H1 (cell line): ENCODE measurements around the gene WIPI1. TPM values are rescaled to one million over a fixed set of nuclear protein-coding genes. Genes with fewer than 3 reads are reported as not detected.
A peak's percentile ranks its signal among the peaks of the same experiment; 100 is the strongest.

Source experiments
- CTCF ChIA-PET: fragments of 300-600 bp; sonication (Branson Sonifier 250); formaldehyde crosslinking; loops from one replicate; lab custom pipeline; 2021; ENCODE audit not compliant: partially characterized antibody; lab: Charles Lee
- POLR2A ChIA-PET: fragments of 300-600 bp; sonication (Branson Sonifier 250); formaldehyde crosslinking; loops from one replicate; lab custom pipeline; 2021; ENCODE audit warnings: inconsistent platforms; ENCODE audit not compliant: partially characterized antibody; lab: Charles Lee
- DNase-seq, 2 experiments: peaks; one replicate each; pipeline versions ENCODE4 v3.0.0 to v3.0.0-alpha.2; 2010 to 2022; ENCODE audit warnings: low spot score in 2 of 2, low read depth in 1 of 2, mixed read lengths in 1 of 2
- FAIRE-seq: peaks from 2 replicates; lab custom pipeline; 2011; peaks lifted over from hg19 to GRCh38; lab: Jason Lieb, UNC
- H2AFZ ChIP-seq: 2 replicates; pipeline ENCODE4 v1.8.1; 2012; ENCODE audit warnings: low read length, inconsistent platforms
- H2AK5ac ChIP-seq: 2 replicates; pipeline ENCODE4 v1.6.1; 2013; ENCODE audit warnings: low read depth, low read length
- H2BK120ac ChIP-seq: replicated peaks from 2 replicates; pipeline ENCODE3; 2013; ENCODE audit warnings: low read depth, low read length, inconsistent platforms
- H2BK12ac ChIP-seq: 2 replicates; pipeline ENCODE4 v1.6.1; 2013; ENCODE audit warnings: low read depth, low read length
- H2BK15ac ChIP-seq: 2 replicates; pipeline ENCODE4 v1.6.1; 2013; ENCODE audit warnings: low read length
- H2BK20ac ChIP-seq: 2 replicates; pipeline ENCODE4 v1.6.1; 2013; ENCODE audit warnings: low read length
- H2BK5ac ChIP-seq: 2 replicates; pipeline ENCODE4 v1.6.1; 2013; ENCODE audit warnings: low read depth, low read length
- H3K14ac ChIP-seq: 2 replicates; pipeline ENCODE4 v1.6.1; 2013; ENCODE audit warnings: inconsistent platforms; ENCODE audit not compliant: insufficient read length
- H3K18ac ChIP-seq: 2 replicates; pipeline ENCODE4 v1.6.1; 2013; ENCODE audit warnings: low read length; ENCODE audit errors: extremely low read depth
- H3K23ac ChIP-seq: 2 replicates; pipeline ENCODE4 v1.6.1; 2013; ENCODE audit warnings: inconsistent platforms; ENCODE audit not compliant: insufficient read length
- H3K23me2 ChIP-seq: 2 replicates; pipeline ENCODE4 v1.6.1; 2013; ENCODE audit warnings: low read depth, low read length
- H3K27ac ChIP-seq: 2 replicates; pipeline ENCODE4 v1.6.1; 2011; ENCODE audit warnings: low read depth, low read length, inconsistent platforms
- H3K27me3 ChIP-seq, 4 experiments: replicated peaks in 1 of 4; 1 replicate in 1 of 4; 2 replicates in 3 of 4; pipeline versions ENCODE4 v1.6.1 to v1.8.1; 2011 to 2013; ENCODE audit warnings: low read length in 3 of 4, mild to moderate bottlenecking in 3 of 4, inconsistent platforms in 2 of 4, mixed read lengths in 2 of 4, moderate library complexity in 1 of 4; ENCODE audit not compliant: control insufficient read depth in 3 of 4, insufficient read depth in 3 of 4; ENCODE audit errors: extremely low read depth in 1 of 4
- H3K36me3 ChIP-seq, 4 experiments: 2 replicates each; pipeline versions ENCODE4 v1.6.1 to v1.8.1; 2011 to 2013; ENCODE audit warnings: mild to moderate bottlenecking in 4 of 4, low read length in 3 of 4, moderate library complexity in 2 of 4, control low read depth in 1 of 4, inconsistent platforms in 1 of 4; ENCODE audit not compliant: insufficient read depth in 4 of 4, control insufficient read depth in 2 of 4
- H3K4ac ChIP-seq: replicated peaks from 2 replicates; pipeline ENCODE3; 2013; ENCODE audit warnings: low read length, low read depth, mixed read lengths, inconsistent platforms; ENCODE audit not compliant: insufficient read length
- H3K4me1 ChIP-seq, 4 experiments: replicated peaks in 1 of 4; 1 replicate in 1 of 4; 2 replicates in 3 of 4; pipeline versions ENCODE4 v1.6.1 to v1.8.1; 2011 to 2013; ENCODE audit warnings: low read length in 3 of 4, inconsistent platforms in 2 of 4, mixed read lengths in 1 of 4; ENCODE audit not compliant: insufficient read depth in 4 of 4, control insufficient read depth in 3 of 4
- H3K4me2 ChIP-seq, 2 experiments: 2 replicates each; pipeline versions ENCODE4 v1.6.1 to v1.8.1; 2011 to 2013; ENCODE audit warnings: low read depth in 2 of 2, low read length in 2 of 2, control low read depth in 1 of 2, inconsistent platforms in 1 of 2, mild to moderate bottlenecking in 1 of 2; ENCODE audit not compliant: insufficient read depth in 1 of 2
- H3K4me3 ChIP-seq, 4 experiments: fragments of 200-600, 300-600 bp in 1 of 4; sonication (generic), shearing (Covaris generic), sonication (Bioruptor Twin) in 1 of 4; 2 replicates each; pipeline versions ENCODE4 v1.5.1 to v1.8.1; 2011 to 2016; ENCODE audit warnings: low read length in 4 of 4, low read depth in 3 of 4, control low read depth in 2 of 4, inconsistent platforms in 2 of 4, mild to moderate bottlenecking in 2 of 4, mixed read lengths in 1 of 4, moderate library complexity in 1 of 4; ENCODE audit not compliant: insufficient read depth in 2 of 4; ENCODE audit errors: extremely low read depth in 1 of 4
- H3K56ac ChIP-seq: replicated peaks from 2 replicates; pipeline ENCODE3; 2013; ENCODE audit warnings: low read depth, mild to moderate bottlenecking, mixed read lengths, low read length, inconsistent platforms; ENCODE audit not compliant: insufficient read length
- H3K79me1 ChIP-seq: 2 replicates; pipeline ENCODE4 v1.6.1; 2013; ENCODE audit warnings: low read depth, low read length, control low read depth
- H3K79me2 ChIP-seq, 2 experiments: 2 replicates each; pipeline versions ENCODE4 v1.6.1 to v1.8.1; 2012 to 2013; ENCODE audit warnings: low read length in 2 of 2, mild to moderate bottlenecking in 2 of 2, inconsistent platforms in 1 of 2; ENCODE audit not compliant: insufficient read depth in 2 of 2, control insufficient read depth in 1 of 2
- H3K9ac ChIP-seq, 4 experiments: replicated peaks in 1 of 4; 1 replicate in 1 of 4; 2 replicates in 3 of 4; pipeline versions ENCODE4 v1.6.1 to v1.8.1; 2011 to 2013; ENCODE audit warnings: low read depth in 3 of 4, low read length in 3 of 4, control low read depth in 2 of 4, mild to moderate bottlenecking in 2 of 4, moderate library complexity in 2 of 4, inconsistent platforms in 1 of 4; ENCODE audit errors: extremely low read depth in 1 of 4
- H3K9me3 ChIP-seq, 2 experiments: 2 replicates each; pipeline versions ENCODE4 v1.6.1 to v1.8.1; 2012 to 2013; ENCODE audit warnings: mild to moderate bottlenecking in 2 of 2, moderate library complexity in 2 of 2, control low read depth in 1 of 2, inconsistent platforms in 1 of 2, low read depth in 1 of 2, low read length in 1 of 2, mixed read lengths in 1 of 2; ENCODE audit not compliant: insufficient read depth in 2 of 2
- H4K20me1 ChIP-seq, 2 experiments: replicated peaks in 1 of 2; 2 replicates each; pipeline versions ENCODE3 to v1.8.1; 2011 to 2013; ENCODE audit warnings: inconsistent platforms in 2 of 2, low read length in 2 of 2, mild to moderate bottlenecking in 1 of 2; ENCODE audit not compliant: insufficient read depth in 2 of 2, control insufficient read depth in 1 of 2
- H4K5ac ChIP-seq: 2 replicates; pipeline ENCODE4 v1.6.1; 2013; ENCODE audit warnings: low read length, low read depth, mixed read lengths, inconsistent platforms; ENCODE audit not compliant: insufficient read length
- H4K8ac ChIP-seq: 2 replicates; pipeline ENCODE4 v1.8.0; 2013; ENCODE audit warnings: mild to moderate bottlenecking, moderate library complexity, low read length, inconsistent platforms; ENCODE audit not compliant: insufficient read depth; ENCODE audit errors: extremely low read depth
- H4K91ac ChIP-seq: replicated peaks from 2 replicates; pipeline ENCODE3; 2013; ENCODE audit warnings: low read length, mixed read lengths, inconsistent platforms; ENCODE audit not compliant: insufficient read length
- CHD1 ChIP-seq: IDR thresholded peaks from 2 replicates; pipeline ENCODE4 v1.6.1; 2012; ENCODE audit warnings: low read depth, low read length, improper control_type of control experiment
- CREB1 ChIP-seq: IDR thresholded peaks from 2 replicates; pipeline ENCODE4 v1.6.1; 2012; ENCODE audit warnings: inconsistent platforms
- EZH2 ChIP-seq: fragments of 200-600 bp; sonication (generic); IDR thresholded peaks from 2 replicates; pipeline ENCODE4 v1.7.1; 2012; ENCODE audit warnings: low read depth, mild to moderate bottlenecking, moderate library complexity, low read length, inconsistent platforms; ENCODE audit not compliant: severe bottlenecking
- GTF2F1 ChIP-seq: IDR thresholded peaks from 2 replicates; pipeline ENCODE4 v1.6.1; 2012; ENCODE audit warnings: low read depth, low read length, improper control_type of control experiment, borderline replicate concordance
- KDM1A ChIP-seq: fragments of 200-600, 300-600 bp; sonication (generic); IDR thresholded peaks from 2 replicates; pipeline ENCODE4 v1.7.1; 2016; ENCODE audit warnings: mild to moderate bottlenecking, low read length, borderline replicate concordance
- KDM4A ChIP-seq: IDR thresholded peaks from one replicate; pipeline ENCODE4 v1.7.1; 2012; ENCODE audit warnings: low read depth, mild to moderate bottlenecking, moderate library complexity, low read length, inconsistent platforms; ENCODE audit not compliant: severe bottlenecking
- RXRA ChIP-seq: IDR thresholded peaks from 2 replicates; pipeline ENCODE4 v1.6.1; 2011; ENCODE audit warnings: low read depth, mild to moderate bottlenecking, low read length, moderate library complexity; ENCODE audit not compliant: insufficient read depth
- SP2 ChIP-seq: IDR thresholded peaks from 2 replicates; pipeline ENCODE4 v1.6.1; 2012; ENCODE audit warnings: mild to moderate bottlenecking, low read length, inconsistent platforms
- SRF ChIP-seq: IDR thresholded peaks from 2 replicates; pipeline ENCODE4 v1.6.1; 2011; ENCODE audit warnings: mild to moderate bottlenecking, low read depth, low read length, moderate library complexity
- TBP ChIP-seq: IDR thresholded peaks from 2 replicates; pipeline ENCODE4 v1.6.1; 2011; ENCODE audit warnings: low read depth, low read length, improper control_type of control experiment
- TEAD4 ChIP-seq: IDR thresholded peaks from 2 replicates; pipeline ENCODE4 v1.6.1; 2012; ENCODE audit warnings: low read depth, low read length, inconsistent platforms, mixed read lengths
- WGBS, 2 experiments: shearing (Covaris generic) in 1 of 2; methylation state at CpG; one replicate each; pipeline versions ENCODE4 v1.1.6 to v1.1.7; 2013 to 2015; ENCODE audit warnings: low lambda C conversion rate in 2 of 2, mixed read lengths in 2 of 2, inconsistent platforms in 1 of 2, low coverage in 1 of 2, missing lambda C conversion rate in 1 of 2; ENCODE audit not compliant: insufficient replicate concordance in 2 of 2, insufficient coverage in 1 of 2, insufficient read length in 1 of 2; ENCODE audit errors: extremely low coverage in 1 of 2, missing lambda C conversion rate in 1 of 2; 5-methylcytosine and 5-hydroxymethylcytosine counted together
- polyA plus RNA-seq, 7 experiments: library from polyadenylated mRNA; depleted of rRNA in 3 of 7; stranded (reverse) in 5 of 7; unstranded in 2 of 7; fragments of >200 nt in 5 of 7; fragments of 200-250 nt in 2 of 7; gene quantifications; 1 replicate in 5 of 7; 2 replicates in 1 of 7; 4 replicates in 1 of 7; pipeline versions ENCODE4 v1.2.1 to v1.2.3, GENCODE V29; 2011 to 2013; ENCODE audit warnings: missing spikeins in 2 of 7, mixed read lengths in 2 of 7
- total RNA-seq: library from RNA; stranded (reverse); fragmentation: NEBNext Ultra II Directional; extraction: Animal tissue kit (Norgen Biotek cat#: 25700); gene quantifications from 2 replicates; pipeline ENCODE4 v1.2.1, GENCODE V29; 2021

WIPI1 gene
- total and polyA plus RNA-seq, 2 of the 8 experiments (the other 6 are each of a cell fraction or from before 2014, with no cell fraction given), result 16.6 to 17.4 TPM

DNA sequence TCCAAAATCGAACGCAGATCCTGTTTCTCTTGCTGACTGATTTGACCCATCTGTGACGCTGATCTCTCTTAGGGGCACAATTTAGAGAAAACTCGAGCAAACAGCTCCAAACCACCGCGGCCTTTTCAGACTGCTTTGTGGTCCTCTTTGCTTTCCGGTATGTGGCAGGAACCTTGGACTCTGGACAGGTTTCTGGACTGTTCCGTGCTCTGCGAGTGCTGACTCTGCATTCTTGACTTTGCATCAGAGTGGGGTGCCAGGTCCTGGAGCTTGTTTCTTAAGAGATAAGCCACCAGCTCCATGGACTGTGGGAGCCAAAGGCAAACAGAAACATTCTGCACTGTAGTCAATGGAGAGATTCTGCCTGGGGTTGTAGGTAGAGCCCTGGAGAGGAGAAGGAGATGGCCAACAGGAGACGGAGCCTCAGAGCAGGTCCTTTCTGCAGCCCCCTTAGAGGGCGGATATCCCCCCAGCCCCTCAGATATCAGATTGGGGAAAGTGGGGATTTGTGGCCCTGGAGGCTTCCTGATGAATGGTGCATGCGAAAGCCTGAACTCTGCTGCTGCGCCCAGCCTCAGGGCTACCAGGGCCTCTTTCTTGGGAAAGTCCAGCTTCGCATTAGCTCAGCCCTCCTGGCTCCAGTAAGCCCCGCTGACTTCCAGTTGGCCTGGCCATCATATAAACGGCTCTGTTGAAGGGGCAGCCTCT, 65.6 kb downstream of the WIPI1 start:
- no peak overlapping the region for H2AFZ ChIP-seq
- H3K27ac ChIP-seq, result no peak overlapping the region
- no peak overlapping the region for H3K4me2 ChIP-seq
- H2AK5ac ChIP-seq, result no peak overlapping the region
- no peak overlapping the region for H3K14ac ChIP-seq
- H3K56ac ChIP-seq, result no peak overlapping the region
- H2BK20ac ChIP-seq, result no peak overlapping the region
- no peak overlapping the region for H4K91ac ChIP-seq
- no peak overlapping the region for H2BK15ac ChIP-seq
- H3K4me1 ChIP-seq, result no peaks in the 10 kb centered on the region
- no peak overlapping the region for H3K18ac ChIP-seq
- no peak overlapping the region for H3K23ac ChIP-seq
- peaks cover 0 to 5% of the 10 kb centered on the region in 2 experiments; a peak in 1 of 4 replicates for H3K9me3 ChIP-seq
- POLR2A ChIA-PET, result interaction anchor here (1.0 kb wide), 1 partner anchor 83 kb away, joined by 3 read pairs; no protein-coding TSS in a partner anchor
- no peaks in the 10 kb centered on the region for H3K79me2 ChIP-seq
- H3K79me1 ChIP-seq, result no peaks in the 10 kb centered on the region
- FAIRE-seq, result no peak
- H4K20me1 ChIP-seq, result no peaks in the 10 kb centered on the region
- DNase-seq, result peak in 1 of 2 experiments; percentile 33
- no peak overlapping the region for H3K4me3 ChIP-seq
- no peak overlapping the region for H4K5ac ChIP-seq
- no peak overlapping the region for H2BK120ac ChIP-seq
- no peak overlapping the region for H3K4ac ChIP-seq
- H3K9ac ChIP-seq, result no peak overlapping the region
- 89% methylated on average over 16 of the region's 16 CpGs; no CpG with 5 or more reads in 1 of the 2 experiments for whole genome bisulfite sequencing, 2 experiments
- CTCF ChIA-PET, result interaction anchor here (0.6 to 1.9 kb wide), 7 partner anchors 9 to 128 kb away, joined by 3 to 8 read pairs (median 3); no protein-coding TSS in a partner anchor
- no peaks in the 10 kb centered on the region for H3K27me3 ChIP-seq
- no peak overlapping the region for H4K8ac ChIP-seq
- no peak overlapping the region for H2BK12ac ChIP-seq
- no peaks in the 10 kb centered on the region for H3K23me2 ChIP-seq
- H3K36me3 ChIP-seq, result no peaks in the 10 kb centered on the region
- H2BK5ac ChIP-seq, result no peak overlapping the region
- TF ChIP-seq RXRA (no peak), KDM4A (no peak), TBP (no peak), KDM1A (no peak), TEAD4 (no peak), GTF2F1 (no peak), CREB1 (no peak), SP2 (no peak), SRF (no peak), EZH2 (no peak), CHD1 (no peak)
